Brain microvascular endothelial cell (primary cell): ENCODE results near the gene PIK3C3.

Experiments used
- DNase-seq: peaks from one replicate; pipeline ENCODE4 v3.0.0-alpha.2; 2020
- H3K27ac ChIP-seq: fragments of 250-450 bp; sonication (Bioruptor Pico); 2 replicates; pipeline ENCODE4 v1.5.1; 2020; ENCODE audit warnings: mild to moderate bottlenecking, moderate library complexity
- H3K27me3 ChIP-seq: fragments of 250-450 bp; sonication (Bioruptor Pico); replicated peaks from 2 replicates; pipeline ENCODE4 v1.5.1; 2020; ENCODE audit warnings: mild to moderate bottlenecking
- H3K36me3 ChIP-seq: fragments of 250-450 bp; sonication (Bioruptor Pico); replicated peaks from 2 replicates; pipeline ENCODE4 v1.5.1; 2020; ENCODE audit warnings: mild to moderate bottlenecking
- H3K4me3 ChIP-seq: 2 replicates; pipeline ENCODE4 v1.5.1; 2011; ENCODE audit warnings: low read depth, mild to moderate bottlenecking, control low read depth, low read length, moderate library complexity
- in situ Hi-C: cut with HindIII; loops from 2 replicates; pipeline ENCODE4 v1.10.0; 2017; ENCODE audit warnings: low sequenced_read_pairs, low pct_ligation_motif_present
- TF ChIP-seq, protein P1 (sequence below): IDR thresholded peaks from 2 replicates; pipeline ENCODE4 v1.5.1; 2011; ENCODE audit warnings: low read depth, mild to moderate bottlenecking, moderate library complexity, low read length, control low read depth, inconsistent platforms; ENCODE audit errors: missing control alignments

PIK3C3 gene

GRCh38 chr18:41977233-41977632 lies 22.2 kb downstream of the PIK3C3 start:
- TF ChIP-seq, protein P1, sequence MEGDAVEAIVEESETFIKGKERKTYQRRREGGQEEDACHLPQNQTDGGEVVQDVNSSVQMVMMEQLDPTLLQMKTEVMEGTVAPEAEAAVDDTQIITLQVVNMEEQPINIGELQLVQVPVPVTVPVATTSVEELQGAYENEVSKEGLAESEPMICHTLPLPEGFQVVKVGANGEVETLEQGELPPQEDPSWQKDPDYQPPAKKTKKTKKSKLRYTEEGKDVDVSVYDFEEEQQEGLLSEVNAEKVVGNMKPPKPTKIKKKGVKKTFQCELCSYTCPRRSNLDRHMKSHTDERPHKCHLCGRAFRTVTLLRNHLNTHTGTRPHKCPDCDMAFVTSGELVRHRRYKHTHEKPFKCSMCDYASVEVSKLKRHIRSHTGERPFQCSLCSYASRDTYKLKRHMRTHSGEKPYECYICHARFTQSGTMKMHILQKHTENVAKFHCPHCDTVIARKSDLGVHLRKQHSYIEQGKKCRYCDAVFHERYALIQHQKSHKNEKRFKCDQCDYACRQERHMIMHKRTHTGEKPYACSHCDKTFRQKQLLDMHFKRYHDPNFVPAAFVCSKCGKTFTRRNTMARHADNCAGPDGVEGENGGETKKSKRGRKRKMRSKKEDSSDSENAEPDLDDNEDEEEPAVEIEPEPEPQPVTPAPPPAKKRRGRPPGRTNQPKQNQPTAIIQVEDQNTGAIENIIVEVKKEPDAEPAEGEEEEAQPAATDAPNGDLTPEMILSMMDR = no peak
- DNase-seq = no peak
- in situ Hi-C loops = no loop called here
- Histone ChIP-seq H3K4me3 (no peak overlapping the region), H3K27me3 (no peaks in the 10 kb centered on the region), H3K27ac (no peak overlapping the region), H3K36me3 (peaks cover 3% of the 10 kb centered on the region)

DNA sequence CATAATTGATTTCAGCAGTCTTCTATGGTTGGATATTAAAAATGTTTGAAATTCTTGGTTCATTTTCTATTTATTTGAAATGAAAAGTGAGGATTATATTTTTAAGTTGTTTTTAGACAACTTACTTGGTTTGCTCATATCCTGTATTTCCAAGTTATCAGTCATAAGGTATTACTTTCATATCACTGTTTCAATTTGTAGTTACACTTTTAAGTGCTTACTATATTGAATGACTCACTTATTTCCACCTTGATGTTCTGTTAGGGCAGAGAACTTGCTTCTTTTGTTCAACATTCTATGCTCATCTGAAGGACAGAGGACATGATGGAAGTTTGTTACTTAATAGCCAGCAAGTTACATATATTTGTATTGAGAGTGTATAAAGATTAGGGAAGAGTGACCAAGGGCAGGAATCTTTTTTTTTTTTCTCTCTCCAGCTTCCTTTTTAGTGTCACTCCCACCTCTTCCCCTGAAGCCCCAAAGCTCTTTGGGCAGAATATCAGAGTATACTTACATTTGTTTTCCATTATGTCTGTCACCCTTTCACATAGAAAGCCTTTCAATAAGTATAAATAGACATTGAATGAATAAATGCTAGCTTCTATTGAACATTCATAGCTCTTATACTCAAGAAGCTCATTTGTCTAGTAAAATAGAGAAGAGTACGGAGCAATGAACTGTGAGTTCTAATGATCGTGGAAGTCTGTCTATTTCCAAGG lies 28.1 kb downstream of the PIK3C3 start:
- H3K27me3 ChIP-seq = no peaks in the 10 kb centered on the region
- TF ChIP-seq, protein P1 = no peak
- in situ Hi-C loops = no loop called here
- DNase-seq = no peak
- no peak overlapping the region for H3K27ac ChIP-seq
- peaks cover 6% of the 10 kb centered on the region for H3K36me3 ChIP-seq
- no peak overlapping the region for H3K4me3 ChIP-seq

DNA sequence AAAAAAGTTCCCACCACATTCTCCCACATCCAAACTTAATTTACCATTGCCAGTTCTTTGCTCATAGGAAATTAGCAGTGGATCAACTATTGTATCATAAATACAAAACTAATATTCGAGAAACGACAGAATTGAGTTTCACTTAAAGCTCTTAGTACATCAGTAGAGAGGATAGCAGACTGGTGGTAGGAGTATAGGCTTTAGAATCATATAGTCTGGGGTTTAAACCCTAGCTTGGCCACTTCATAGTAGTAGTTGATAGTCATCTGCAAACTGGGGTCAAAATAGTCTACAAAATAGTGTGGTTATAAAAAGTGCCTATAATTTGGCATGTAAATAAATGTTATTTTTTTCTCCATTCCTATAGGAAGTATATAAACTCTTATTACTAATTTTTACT lies 30.9 kb downstream of the PIK3C3 start:
- in situ Hi-C loops = no loop called here
- TF ChIP-seq, protein P1 = no peak
- no peak overlapping the region for H3K27ac ChIP-seq
- H3K27me3 ChIP-seq = no peaks in the 10 kb centered on the region
- H3K36me3 ChIP-seq = peaks cover 10% of the 10 kb centered on the region
- no peak overlapping the region for H3K4me3 ChIP-seq
- DNase-seq = no peak

- DNase-seq = no peak
- peaks cover 13% of the 10 kb centered on the region for H3K36me3 ChIP-seq
- in situ Hi-C loops = no loop called here
- no peak overlapping the region for H3K27ac ChIP-seq
- H3K4me3 ChIP-seq = no peak overlapping the region
- no peaks in the 10 kb centered on the region for H3K27me3 ChIP-seq
- TF ChIP-seq, protein P1 = no peak
Measured at GRCh38 chr18:41989508-41989907, 34.5 kb downstream of the PIK3C3 start.

DNA sequence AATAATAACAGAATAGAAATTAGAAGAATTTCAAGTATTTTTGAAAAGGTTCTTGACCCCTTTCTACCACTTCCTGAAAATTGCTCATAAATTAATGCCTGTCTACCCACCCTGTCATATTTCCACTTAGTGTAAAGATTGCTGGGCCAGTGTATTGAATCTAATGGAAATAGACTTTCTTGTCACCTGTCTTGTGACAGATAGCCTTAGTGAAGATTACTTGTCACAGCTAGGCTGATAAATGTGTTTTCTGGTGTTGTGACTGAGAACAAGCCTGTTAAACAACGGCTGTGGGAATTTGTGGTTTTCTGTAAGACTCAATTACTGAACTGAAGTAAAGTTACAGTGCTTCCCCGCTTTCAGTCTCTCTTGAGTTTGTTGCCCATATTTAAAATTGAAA lies 37.0 kb downstream of the PIK3C3 start:
- H3K27ac ChIP-seq = no peak overlapping the region
- peak; percentile 4 for DNase-seq
- TF ChIP-seq, protein P1 = no peak
- H3K4me3 ChIP-seq = no peak overlapping the region
- H3K36me3 ChIP-seq = peaks cover 12% of the 10 kb centered on the region
- in situ Hi-C loops = no loop called here
- no peaks in the 10 kb centered on the region for H3K27me3 ChIP-seq

DNA sequence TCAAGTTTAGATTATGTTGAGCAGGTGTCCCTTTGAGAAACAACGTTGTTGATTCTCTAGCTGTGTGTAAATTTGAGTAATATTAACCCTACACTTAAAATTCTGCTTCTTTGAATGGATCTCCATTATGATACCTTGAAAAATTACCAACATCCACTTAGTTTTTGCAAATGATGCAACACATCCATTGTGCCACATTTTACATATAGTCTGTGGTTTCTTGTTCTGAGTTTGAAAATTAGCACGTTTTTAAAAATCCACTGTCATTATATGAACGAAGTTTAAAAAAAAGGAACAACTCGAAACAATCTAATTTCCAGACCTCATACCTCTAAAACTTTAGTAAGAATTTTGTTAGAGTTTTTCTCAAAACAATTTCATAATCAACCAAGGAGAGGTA lies 37.7 kb downstream of the PIK3C3 start:
- no peak overlapping the region for H3K27ac ChIP-seq
- TF ChIP-seq, protein P1 = no peak
- no peaks in the 10 kb centered on the region for H3K27me3 ChIP-seq
- peaks cover 12% of the 10 kb centered on the region for H3K36me3 ChIP-seq
- H3K4me3 ChIP-seq = no peak overlapping the region
- in situ Hi-C loops = no loop called here
- no peak for DNase-seq
